Measurements from ENCODE around the gene SRXN1. TPM values are rescaled to one million over a fixed set of nuclear protein-coding genes. Genes with fewer than 3 reads are reported as not detected.
A peak's percentile ranks its signal among the peaks of the same experiment; 100 is the strongest.
"Not testable (repeated sequence)": the region's sequence is repeated elsewhere in the genome, so short reads cannot be mapped to it uniquely, and the experiment has no call there.

SRXN1 gene
- total and polyA plus RNA-seq, 9 donors = 12.0 to 34.2 (median 25.1) TPM

- DNase-seq = peak; percentile 46 to 67 (median 58)
- Histone ChIP-seq H3K9me3 (no peaks in the 10 kb centered on the region), H3K27ac (peak overlapping the region in 1 of 2 donors; percentile 27), H3K4me3 (peak overlapping the region; percentile 38), H3K36me3 (no peaks in the 10 kb centered on the region), H3K4me1 (ENCODE audit: insufficient read depth) (peaks cover 3% of the 10 kb centered on the region), H3K27me3 (no peaks in the 10 kb centered on the region)
- WGBS, 3 donors = 3 to 9% (median 5%) methylated on average over 26 to 57 of the region's 57 CpGs
- intact Hi-C loops (cut with DNase I) = loop anchor here in 2 of 4 donors (10.0 kb wide), 2 partner anchors 78 to 358 kb away; no protein-coding TSS in a partner anchor
- TF ChIP-seq POLR2A (IDR thresholded peaks at IDR 0.05) (no peak), CTCF (IDR thresholded peaks at IDR 0.05) (no peak), EP300 (IDR thresholded peaks at IDR 0.05) (no peak)
Observed at GRCh38 chr20:642398-643174, 10.4 kb downstream of the SRXN1 start.

GRCh38 chr20:642013-642397, 11.0 kb downstream of the SRXN1 start:
- DNase-seq; H3K36me3 ChIP-seq; H3K27me3 ChIP-seq; H3K4me1 ChIP-seq (ENCODE audit: insufficient read depth); H3K9me3 ChIP-seq: not testable (repeated sequence)
- intact Hi-C loops (cut with DNase I) = loop anchor here in 2 of 4 donors (10.0 kb wide), 2 partner anchors 77 to 357 kb away; no protein-coding TSS in a partner anchor
- Histone ChIP-seq H3K4me3 (peak overlapping the region; percentile 38), H3K27ac (peak overlapping the region in 1 of 2 donors; percentile 27)
- 9% methylated on average over 6 of the region's 13 CpGs; no CpG with 5 or more reads in 2 of the 3 donors for WGBS, 3 donors

GRCh38 chr20:641516-641875, 11.5 kb downstream of the SRXN1 start:
- H3K27ac ChIP-seq = no peak overlapping the region
- TF ChIP-seq EP300 (IDR thresholded peaks at IDR 0.05) = no peak
- TF ChIP-seq POLR2A (IDR thresholded peaks at IDR 0.05) = no peak
- TF ChIP-seq CTCF (IDR thresholded peaks at IDR 0.05) = no peak

DNA sequence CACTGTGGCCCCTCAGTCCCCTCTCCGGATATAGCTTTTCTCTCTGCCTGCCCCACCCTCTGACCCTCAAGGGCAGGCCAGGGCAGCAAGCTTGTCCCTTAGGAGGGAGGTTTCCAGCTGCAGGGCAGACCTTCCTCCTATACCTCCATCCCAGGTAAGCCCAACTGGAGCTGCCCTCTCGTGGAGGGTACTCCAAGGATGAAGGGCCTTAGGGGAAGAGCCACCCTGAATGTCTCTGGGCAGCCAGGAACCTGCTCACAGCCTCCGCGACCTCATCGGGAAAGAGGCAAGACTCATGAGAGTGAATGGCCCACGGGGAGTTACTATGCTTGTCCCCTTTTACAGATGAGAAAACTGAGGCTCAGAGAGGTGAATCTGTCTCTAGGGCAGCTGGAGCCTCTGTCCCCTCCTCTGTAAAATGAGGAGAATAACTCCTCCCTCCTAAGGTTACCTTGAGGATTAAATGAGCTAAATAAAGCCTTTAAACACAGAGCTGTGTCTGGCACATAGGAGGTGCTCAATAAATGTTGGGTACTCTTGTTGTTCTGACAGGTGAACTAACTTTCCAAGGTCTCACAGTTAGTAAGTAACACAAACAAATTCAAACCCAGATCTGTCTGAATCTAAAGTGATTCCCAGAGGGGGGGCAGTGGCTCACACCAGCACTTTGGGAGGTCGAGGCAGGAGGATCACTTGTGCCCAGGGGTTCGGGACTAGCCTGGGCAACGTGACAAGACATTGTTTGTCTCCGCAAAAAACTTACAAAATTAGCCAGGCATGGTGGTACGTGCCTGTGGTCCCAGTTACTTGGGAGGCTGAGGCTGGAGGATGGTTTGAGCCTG, 12.1 kb downstream of the SRXN1 start:
- no peak overlapping the region for H3K4me3 ChIP-seq
- no peaks in the 10 kb centered on the region for H3K9me3 ChIP-seq
- 42 to 63% (median 46%) methylated on average over 11 of the region's 11 CpGs for WGBS, 3 donors
- no peaks in the 10 kb centered on the region for H3K36me3 ChIP-seq
- DNase-seq = no peak
- intact Hi-C loops (cut with DNase I) = loop anchor here in 2 of 4 donors (10.0 kb wide), 2 partner anchors 76 to 356 kb away; no protein-coding TSS in a partner anchor
- peaks cover 3% of the 10 kb centered on the region for H3K4me1 ChIP-seq (ENCODE audit: insufficient read depth)
- no peak overlapping the region for H3K27ac ChIP-seq
- TF ChIP-seq EP300 (IDR thresholded peaks at IDR 0.05) (no peak), POLR2A (IDR thresholded peaks at IDR 0.05) (no peak), CTCF (IDR thresholded peaks at IDR 0.05) (no peak)
- no peaks in the 10 kb centered on the region for H3K27me3 ChIP-seq

More at GRCh38 chr20:641516-641875, 11.5 kb downstream of the SRXN1 start:
- Histone ChIP-seq H3K9me3 (no peaks in the 10 kb centered on the region), H3K36me3 (no peaks in the 10 kb centered on the region), H3K27me3 (no peaks in the 10 kb centered on the region), H3K4me1 (ENCODE audit: insufficient read depth) (peaks cover 3% of the 10 kb centered on the region), H3K4me3 (no peak overlapping the region)
- intact Hi-C loops (cut with DNase I) = loop anchor here in 2 of 4 donors (10.0 kb wide), 2 partner anchors 77 to 357 kb away; no protein-coding TSS in a partner anchor
- 12 to 22% (median 16%) methylated on average over 12 of the region's 12 CpGs for WGBS, 3 donors
- DNase-seq = peak in 2 of 5 donors; percentile 15 to 28
